ENCODE measurements around the gene ATF6. TPM values are rescaled to one million over a fixed set of nuclear protein-coding genes. Genes with fewer than 3 reads are reported as not detected.

The ATF6 gene
- total RNA-seq, 1 donor from 2014 or later: 14.4 TPM

Other genes with a start within 250 kb of the ATF6 start
- 0.48 TPM for gene HSPA6, start 241.8 kb upstream of the ATF6 start, total RNA-seq
- 25.2 TPM for gene FCGR3A, start 216.5 kb upstream of the ATF6 start, total RNA-seq
- 1.9 TPM for gene FCGR3B, start 135.1 kb upstream of the ATF6 start, total RNA-seq
- 14.9 TPM for gene FCGR2B, start 103.2 kb upstream of the ATF6 start, total RNA-seq
- gene FCRLA, start 59.1 kb upstream of the ATF6 start, total RNA-seq: not detected
- gene FCRLB, start 44.8 kb upstream of the ATF6 start, total RNA-seq: 0.53 TPM
- 4.8 TPM for gene DUSP12, start 16.5 kb upstream of the ATF6 start, total RNA-seq

Measured in left lobe of liver (tissue), 1 donor.